K562 (cell line): ENCODE measurements around the gene RMC1. TPM values are rescaled to one million over a fixed set of nuclear protein-coding genes. Genes with fewer than 3 reads are reported as not detected.
A peak's percentile ranks its signal among the peaks of the same experiment; 100 is the strongest.

ENCODE experiments used
- BCL6 ChIP-seq: fragments of 250-450 bp; sonication (Bioruptor Pico); IDR thresholded peaks from 2 replicates; pipeline ENCODE4 v1.4.0; 2020
- BCOR ChIP-seq: fragments of 450-650 bp; IDR thresholded peaks from 2 replicates; pipeline ENCODE4 v1.6.1; 2016
- CEBPG ChIP-seq, 3 experiments: fragments of 200-800 bp in 1 of 3; sonication (Bioruptor generic) in 1 of 3; sonication (generic) in 1 of 3; formaldehyde crosslinking in 1 of 3; IDR thresholded peaks in 2 of 3; conservative IDR thresholded peaks in 1 of 3; 2 replicates each; pipeline versions ENCODE4 v1.6.1 to v1.8.0; 2016 to 2022; ENCODE audit warnings: missing compliant biosample characterization in 2 of 3, missing genetic modification characterization in 2 of 3, mild to moderate bottlenecking in 1 of 3, missing genetic modification reagents in 1 of 3
- CREB3L1 ChIP-seq: fragments of 450-650 bp; IDR thresholded peaks from 2 replicates; pipeline ENCODE4 v1.6.1; 2014; ENCODE audit warnings: low read depth, mild to moderate bottlenecking, moderate library complexity, borderline replicate concordance
- ELK3 ChIP-seq: fragments of 450-650 bp; formaldehyde crosslinking; IDR thresholded peaks from 2 replicates; pipeline ENCODE4 v1.4.0; 2020; ENCODE audit warnings: mild to moderate bottlenecking
- LEF1 ChIP-seq: fragments of 450-650 bp; IDR thresholded peaks from 2 replicates; pipeline ENCODE4 v1.6.1; 2016; ENCODE audit warnings: mild to moderate bottlenecking
- NCOA6 ChIP-seq: fragments of 450-650 bp; IDR thresholded peaks from 2 replicates; pipeline ENCODE4 v1.6.1; 2017; ENCODE audit warnings: mild to moderate bottlenecking
- PPARD ChIP-seq: fragments of 250-450 bp; sonication (Bioruptor Pico); IDR thresholded peaks from 2 replicates; pipeline ENCODE4 v1.8.0; 2022; ENCODE audit warnings: inconsistent platforms, mild to moderate bottlenecking, moderate library complexity
- ZKSCAN3 ChIP-seq: fragments of 250-450 bp; sonication (Bioruptor Pico); IDR thresholded peaks from 2 replicates; pipeline ENCODE4 v1.4.0; 2020
- polyA plus RNA-seq, 8 experiments: library from polyadenylated mRNA; depleted of rRNA in 4 of 8; stranded (reverse) in 5 of 8; unstranded in 3 of 8; fragments of >200 nt; fragmentation: Nextera tagmentation in 2 of 8; fragmentation: Illumina TruSeq in 1 of 8; extraction: Ambion mirVana in 2 of 8; extraction: Trizol in 1 of 8; gene quantifications; 2 replicates each; pipeline versions ENCODE4 v1.2.1 to v1.2.3, GENCODE V29; 2011 to 2014; ENCODE audit warnings: inconsistent platforms in 1 of 8, missing spikeins in 1 of 8
- total RNA-seq, 7 experiments: library from RNA; depleted of rRNA in 6 of 7; stranded (reverse); fragments of >200 nt in 6 of 7; fragmentation: Illumina TruSeq in 2 of 7; extraction: Trizol in 2 of 7; gene quantifications; 2 replicates each; pipeline versions ENCODE4 v1.2.1 to v1.2.3, GENCODE V29; 2011 to 2021; ENCODE audit warnings: low replicate concordance in 1 of 7

The RMC1 gene
- total and polyA plus RNA-seq, 9 of the 15 experiments (the other 6 are each of a cell fraction or from before 2014, with no cell fraction given), result 7.5 to 42.4 (median 35.5) TPM

GRCh38 chr18:23526501-23527063, 23.3 kb downstream of the RMC1 start (continued):
- TF ChIP-seq BCOR (no peak), BCL6 (CRISPR knock-in tag) (no peak), CREB3L1 (no peak), LEF1 (no peak), ELK3 (no peak), PPARD (CRISPR knock-in tag) (no peak), NCOA6 (no peak), CEBPG (CRISPR knock-in tag; IDR thresholded peaks at IDR 0.05) (peak; percentile 24; the same call in 1 of the 2 replicates), CEBPG (tag; conservative IDR thresholded peaks at IDR 0.05 in 1 of 2, IDR thresholded peaks at IDR 0.05 in 1 of 2) (no peak), ZKSCAN3 (CRISPR knock-in tag) (no peak)
